ENCODE data around the gene ACSS1. TPM values are rescaled to one million over a fixed set of nuclear protein-coding genes. Genes with fewer than 3 reads are reported as not detected.
A peak's percentile ranks its signal among the peaks of the same experiment; 100 is the strongest.

Gene ACSS1
- polyA plus RNA-seq, 2 donors = 8.0 to 8.8 TPM

DNA sequence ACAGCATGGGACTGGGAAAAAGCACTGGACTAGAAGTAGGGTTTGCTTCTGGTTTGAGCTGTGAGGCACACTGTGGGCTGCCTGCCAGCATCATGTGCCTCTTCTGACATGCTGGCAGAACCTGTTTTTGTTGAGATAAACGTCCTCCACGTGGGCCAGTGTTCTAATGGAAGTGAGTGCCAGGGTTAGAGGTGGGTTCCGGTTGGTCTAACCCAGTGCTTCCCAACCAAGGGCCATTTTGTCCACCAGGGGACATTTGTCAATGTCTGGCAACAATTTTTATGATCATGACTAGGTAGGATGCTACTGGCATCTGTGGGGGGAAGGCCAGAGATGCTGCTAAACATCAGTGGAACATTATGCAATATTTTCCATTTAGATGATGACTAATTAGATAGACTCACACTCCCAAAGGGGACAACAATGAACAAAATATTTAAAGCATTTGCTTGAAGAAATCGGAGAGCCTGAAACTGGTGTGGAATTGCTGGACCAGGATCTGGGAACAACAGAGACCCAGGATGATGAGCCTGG lies 57.6 kb downstream of the ACSS1 start:
- Histone ChIP-seq H3K9me3 (ENCODE audit: control insufficient read depth in 2 of 2, insufficient read depth in 1 of 2, low read depth in 1 of 2, low read length in 1 of 2) (no peaks in the 10 kb centered on the region), H3K27ac (ENCODE audit: low read depth in 2 of 2, low read length in 1 of 2) (peak overlapping the region; percentile 45 to 60), H3K27me3 (ENCODE audit: control insufficient read depth in 1 of 2, insufficient read depth in 2 of 2, low read length in 2 of 2) (no peaks in the 10 kb centered on the region), H3K4me3 (ENCODE audit: low read depth in 1 of 2, low read length in 2 of 2) (no peak overlapping the region), H3K36me3 (ENCODE audit: control insufficient read depth in 2 of 2, insufficient read depth in 2 of 2, low read length in 1 of 2) (no peaks in the 10 kb centered on the region), H3K4me1 (ENCODE audit: control insufficient read depth in 2 of 2, insufficient read depth in 2 of 2, low read length in 1 of 2) (peaks cover 0 to 2% of the 10 kb centered on the region in 2 donors)
- WGBS, 2 donors = 18 to 26% methylated on average over 4 of the region's 4 CpGs

DNA sequence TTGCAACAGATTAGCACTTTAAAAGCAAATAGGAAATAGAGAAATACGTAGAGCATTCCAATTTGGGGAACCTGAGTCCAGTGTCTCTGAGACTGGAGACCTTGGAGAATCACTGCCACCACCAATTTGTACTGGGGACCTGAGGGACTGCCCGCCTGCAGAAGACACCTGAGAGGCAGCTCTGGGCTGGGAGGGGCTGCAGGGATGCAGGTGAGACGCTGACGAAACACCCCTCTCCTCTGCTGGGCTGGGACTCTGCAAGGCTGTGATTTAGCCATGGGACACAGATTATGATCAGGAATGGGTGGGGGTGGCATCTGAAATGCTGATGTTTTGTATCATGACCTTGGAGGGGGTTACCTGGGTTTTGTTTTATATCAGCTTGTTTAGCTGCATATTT lies 58.4 kb downstream of the ACSS1 start:
- Histone ChIP-seq H3K27ac (ENCODE audit: low read depth in 2 of 2, low read length in 1 of 2) (no peak overlapping the region), H3K4me1 (ENCODE audit: control insufficient read depth in 2 of 2, insufficient read depth in 2 of 2, low read length in 1 of 2) (peaks cover 2 to 4% of the 10 kb centered on the region in 2 donors), H3K27me3 (ENCODE audit: control insufficient read depth in 1 of 2, insufficient read depth in 2 of 2, low read length in 2 of 2) (no peaks in the 10 kb centered on the region), H3K4me3 (ENCODE audit: low read depth in 1 of 2, low read length in 2 of 2) (no peak overlapping the region), H3K9me3 (ENCODE audit: control insufficient read depth in 2 of 2, insufficient read depth in 1 of 2, low read depth in 1 of 2, low read length in 1 of 2) (no peaks in the 10 kb centered on the region), H3K36me3 (ENCODE audit: control insufficient read depth in 2 of 2, insufficient read depth in 2 of 2, low read length in 1 of 2) (no peaks in the 10 kb centered on the region)
- WGBS, 2 donors = 86 to 90% methylated on average over 4 of the region's 4 CpGs

DNA sequence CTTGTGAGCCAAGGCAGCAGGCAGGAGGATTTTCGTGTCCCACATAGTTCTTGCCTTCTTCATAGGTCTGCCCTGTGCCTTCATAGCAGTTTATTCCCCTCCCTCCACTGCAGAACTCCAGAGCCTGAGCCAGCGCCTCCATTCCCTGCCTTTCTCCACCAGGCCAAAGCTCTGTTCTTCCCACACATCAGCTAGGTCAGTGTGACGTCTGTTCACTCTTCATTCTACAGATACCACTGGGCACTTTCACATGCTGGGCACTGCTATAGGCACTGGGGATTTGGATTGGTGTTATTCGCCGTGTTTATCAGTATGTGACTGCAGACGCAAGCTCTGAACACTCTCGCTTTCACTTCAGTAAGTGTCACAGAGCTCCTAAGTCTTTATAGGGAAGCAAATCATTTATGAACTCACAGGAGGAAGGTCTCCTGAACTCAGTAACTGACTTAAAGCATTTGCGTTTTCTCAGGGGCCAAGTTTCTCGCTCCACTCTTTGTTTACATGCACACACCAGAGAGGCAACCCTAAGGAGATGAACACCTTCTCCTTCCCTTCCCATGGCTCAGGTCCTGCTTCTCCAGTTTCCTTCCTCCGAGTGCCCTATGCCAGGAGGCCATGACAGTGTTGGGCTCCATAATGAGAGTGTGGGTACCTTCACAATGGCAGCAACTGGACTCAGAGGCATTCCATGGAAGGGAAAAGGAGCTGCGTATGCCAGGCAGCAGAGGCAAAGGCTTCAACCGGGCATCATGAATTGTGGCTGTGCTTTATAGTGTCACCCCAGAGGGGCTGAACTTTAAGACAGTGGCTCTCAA lies 59.1 kb downstream of the ACSS1 start:
- peaks cover 2 to 4% of the 10 kb centered on the region in 2 donors for H3K4me1 ChIP-seq (ENCODE audit: control insufficient read depth in 2 of 2, insufficient read depth in 2 of 2, low read length in 1 of 2)
- no peaks in the 10 kb centered on the region for H3K27me3 ChIP-seq (ENCODE audit: control insufficient read depth in 1 of 2, insufficient read depth in 2 of 2, low read length in 2 of 2)
- no peak overlapping the region for H3K4me3 ChIP-seq (ENCODE audit: low read depth in 1 of 2, low read length in 2 of 2)
- peak overlapping the region in 1 of 2 donors; percentile 15 for H3K27ac ChIP-seq (ENCODE audit: low read depth in 2 of 2, low read length in 1 of 2)
- H3K9me3 ChIP-seq (ENCODE audit: control insufficient read depth in 2 of 2, insufficient read depth in 1 of 2, low read depth in 1 of 2, low read length in 1 of 2) = no peaks in the 10 kb centered on the region
- H3K36me3 ChIP-seq (ENCODE audit: control insufficient read depth in 2 of 2, insufficient read depth in 2 of 2, low read length in 1 of 2) = no peaks in the 10 kb centered on the region
- 77 to 82% methylated on average over 12 of the region's 12 CpGs for WGBS, 2 donors

DNA sequence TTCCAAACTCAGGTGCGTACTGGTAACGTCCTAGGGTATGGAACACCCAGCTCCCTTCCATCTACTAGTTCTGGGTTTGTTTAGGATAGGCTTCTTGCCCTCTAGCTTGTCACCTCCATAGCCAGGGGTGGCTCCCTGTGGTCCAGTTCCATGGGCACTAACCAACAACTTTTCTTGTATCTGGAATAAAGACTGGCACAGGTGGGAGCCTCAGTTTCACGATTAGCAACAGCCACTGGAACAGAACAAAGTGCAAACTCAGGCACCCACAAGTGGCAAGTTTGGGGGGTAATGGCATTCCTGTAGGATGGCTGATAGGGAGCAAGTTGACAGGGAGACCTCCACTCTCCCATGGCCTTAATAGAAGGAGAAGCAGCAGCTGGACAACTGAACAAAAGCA lies 59.8 kb downstream of the ACSS1 start:
- H3K4me1 ChIP-seq (ENCODE audit: control insufficient read depth in 2 of 2, insufficient read depth in 2 of 2, low read length in 1 of 2) = peaks cover 2 to 4% of the 10 kb centered on the region in 2 donors
- no peaks in the 10 kb centered on the region for H3K27me3 ChIP-seq (ENCODE audit: control insufficient read depth in 1 of 2, insufficient read depth in 2 of 2, low read length in 2 of 2)
- H3K36me3 ChIP-seq (ENCODE audit: control insufficient read depth in 2 of 2, insufficient read depth in 2 of 2, low read length in 1 of 2) = no peaks in the 10 kb centered on the region
- H3K27ac ChIP-seq (ENCODE audit: low read depth in 2 of 2, low read length in 1 of 2) = no peak overlapping the region
- WGBS, 2 donors = 54 to 63% methylated on average over 3 of the region's 3 CpGs
- no peak overlapping the region for H3K4me3 ChIP-seq (ENCODE audit: low read depth in 1 of 2, low read length in 2 of 2)
- H3K9me3 ChIP-seq (ENCODE audit: control insufficient read depth in 2 of 2, insufficient read depth in 1 of 2, low read depth in 1 of 2, low read length in 1 of 2) = no peaks in the 10 kb centered on the region

DNA sequence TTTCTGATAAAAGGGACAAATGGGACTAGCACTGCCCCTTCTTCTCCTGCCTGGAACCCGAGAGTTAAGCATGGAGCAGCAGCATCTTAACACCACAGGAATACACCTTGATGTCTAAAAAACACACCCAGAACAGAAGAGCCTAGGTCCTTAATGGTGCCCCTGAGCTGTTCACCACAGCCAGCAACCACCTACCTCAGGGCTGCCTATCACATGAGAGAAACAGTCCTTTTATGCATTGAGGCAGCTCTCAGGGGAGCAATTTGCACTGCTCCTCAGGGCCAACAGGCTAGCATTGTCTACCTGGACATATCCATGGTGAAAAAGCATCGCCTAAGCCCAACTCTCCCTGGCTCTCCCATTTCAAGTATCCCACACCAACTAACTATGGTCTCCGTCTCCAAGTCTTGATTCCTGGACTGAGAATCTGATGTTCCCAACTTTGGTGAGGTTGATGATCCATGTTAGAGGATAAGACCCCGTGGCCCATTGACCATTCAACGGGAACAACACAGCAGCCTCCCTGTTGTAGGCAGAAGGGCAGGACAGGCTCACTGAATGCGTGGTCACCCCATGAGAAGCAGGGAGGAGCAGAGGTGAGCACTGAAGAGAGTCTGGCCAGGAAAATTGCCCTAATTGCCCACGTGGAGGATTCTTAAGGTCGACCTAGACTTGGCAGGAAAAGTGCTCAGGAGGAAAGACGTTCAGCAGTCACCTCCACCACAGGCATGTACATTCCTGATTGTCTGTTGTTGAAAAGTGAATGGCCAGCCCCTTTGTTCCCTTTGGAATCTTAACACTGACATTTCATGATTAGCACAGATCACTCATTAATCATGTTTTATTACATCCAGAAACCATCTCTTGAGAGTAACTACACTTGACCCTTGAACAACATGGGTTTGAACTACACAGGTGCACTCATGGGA lies 61.2 kb downstream of the ACSS1 start:
- Histone ChIP-seq H3K27me3 (ENCODE audit: control insufficient read depth in 1 of 2, insufficient read depth in 2 of 2, low read length in 2 of 2) (no peaks in the 10 kb centered on the region), H3K4me3 (ENCODE audit: low read depth in 1 of 2, low read length in 2 of 2) (no peak overlapping the region), H3K27ac (ENCODE audit: low read depth in 2 of 2, low read length in 1 of 2) (no peak overlapping the region), H3K4me1 (ENCODE audit: control insufficient read depth in 2 of 2, insufficient read depth in 2 of 2, low read length in 1 of 2) (peaks cover 4 to 6% of the 10 kb centered on the region in 2 donors), H3K36me3 (ENCODE audit: control insufficient read depth in 2 of 2, insufficient read depth in 2 of 2, low read length in 1 of 2) (no peaks in the 10 kb centered on the region), H3K9me3 (ENCODE audit: control insufficient read depth in 2 of 2, insufficient read depth in 1 of 2, low read depth in 1 of 2, low read length in 1 of 2) (no peaks in the 10 kb centered on the region)
- 66 to 67% methylated on average over 9 of the region's 9 CpGs for WGBS, 2 donors

DNA sequence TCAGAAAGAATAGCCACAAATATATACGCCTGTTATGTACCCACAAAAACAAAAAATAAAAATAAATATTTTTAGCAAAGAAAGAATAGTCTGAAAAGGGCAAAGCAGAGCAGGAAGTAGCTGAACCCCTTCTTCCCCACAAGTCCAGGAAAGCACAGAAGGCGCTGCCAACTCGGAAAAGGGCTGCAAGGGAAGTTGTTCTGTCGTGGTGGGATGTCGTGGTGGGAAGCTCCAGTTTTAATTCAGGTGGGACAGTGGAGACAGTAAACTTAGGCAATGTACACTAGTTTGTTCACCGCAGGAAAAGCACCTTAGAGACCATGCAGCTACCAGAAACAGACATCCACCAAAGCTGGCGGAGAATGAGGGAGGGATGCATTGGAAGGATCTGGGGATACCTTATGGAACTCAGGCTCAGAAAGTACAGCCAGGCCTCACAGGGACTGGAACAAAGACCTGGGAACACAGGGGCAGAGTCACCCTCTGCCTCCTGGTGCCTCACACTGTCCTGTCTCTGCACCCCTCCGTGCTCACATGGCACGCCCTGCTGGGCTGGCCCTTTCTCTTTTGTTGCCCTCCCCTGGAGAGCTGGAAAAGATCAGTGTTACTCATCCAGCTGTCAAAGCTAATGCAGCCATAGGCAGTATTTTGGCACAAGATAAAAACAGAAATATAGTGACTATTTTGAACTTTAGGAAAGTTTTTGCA lies 62.0 kb downstream of the ACSS1 start:
- Histone ChIP-seq H3K27ac (ENCODE audit: low read depth in 2 of 2, low read length in 1 of 2) (no peak overlapping the region), H3K4me1 (ENCODE audit: control insufficient read depth in 2 of 2, insufficient read depth in 2 of 2, low read length in 1 of 2) (peaks cover 4 to 6% of the 10 kb centered on the region in 2 donors)

DNA sequence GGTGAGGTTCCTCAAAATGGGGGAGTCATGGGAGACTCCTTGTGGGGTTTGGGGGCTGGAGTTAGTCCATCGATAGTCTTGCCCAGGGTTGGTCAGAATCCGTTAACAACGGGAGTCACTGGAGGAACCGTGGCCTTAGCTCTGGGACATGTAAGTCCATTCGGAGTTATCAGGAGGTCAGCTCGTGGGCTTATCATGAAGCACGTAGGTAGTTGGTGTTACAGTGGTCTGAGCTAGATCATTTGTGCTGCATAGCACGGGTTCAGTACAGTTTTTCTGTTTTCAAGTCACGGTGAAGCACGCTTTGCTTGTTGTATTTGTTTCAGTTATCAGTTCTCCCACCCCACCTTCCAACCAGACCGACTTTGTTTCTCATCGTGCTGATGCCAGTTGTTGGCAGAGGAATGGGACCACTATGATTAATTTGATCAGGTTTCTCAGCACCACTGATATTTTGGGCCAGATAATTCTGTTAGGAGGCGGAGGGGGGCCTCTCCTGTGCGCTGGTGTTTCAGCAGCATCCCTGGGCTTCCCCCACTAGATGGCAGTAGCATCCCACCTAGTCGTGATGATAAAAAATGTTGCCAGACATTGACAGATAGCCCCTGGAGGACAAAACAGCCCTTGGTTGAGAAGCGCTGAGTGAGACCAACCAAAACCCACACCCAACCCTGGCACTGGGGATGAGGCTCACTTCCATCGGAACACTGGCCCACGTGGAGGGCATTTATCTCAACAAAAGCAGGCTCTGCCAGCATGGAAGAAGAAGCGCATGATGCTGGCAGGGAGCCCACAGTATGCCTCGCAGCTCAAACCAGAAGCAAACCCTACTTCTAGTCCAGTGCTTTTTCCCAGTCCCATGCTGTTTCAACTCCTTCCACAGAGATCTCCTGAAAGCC lies 63.2 kb downstream of the ACSS1 start:
- WGBS, 2 donors = 34 to 38% methylated on average over 20 of the region's 20 CpGs
- Histone ChIP-seq H3K4me3 (ENCODE audit: low read depth in 1 of 2, low read length in 2 of 2) (no peak overlapping the region), H3K4me1 (ENCODE audit: control insufficient read depth in 2 of 2, insufficient read depth in 2 of 2, low read length in 1 of 2) (peaks cover 3 to 4% of the 10 kb centered on the region in 2 donors), H3K27me3 (ENCODE audit: control insufficient read depth in 1 of 2, insufficient read depth in 2 of 2, low read length in 2 of 2) (no peaks in the 10 kb centered on the region), H3K36me3 (ENCODE audit: control insufficient read depth in 2 of 2, insufficient read depth in 2 of 2, low read length in 1 of 2) (no peaks in the 10 kb centered on the region), H3K27ac (ENCODE audit: low read depth in 2 of 2, low read length in 1 of 2) (no peak overlapping the region), H3K9me3 (ENCODE audit: control insufficient read depth in 2 of 2, insufficient read depth in 1 of 2, low read depth in 1 of 2, low read length in 1 of 2) (no peaks in the 10 kb centered on the region)

More for the DNA sequence above, 62.0 kb downstream of the ACSS1 start:
- 69 to 70% methylated on average over 9 of the region's 9 CpGs for WGBS, 2 donors
- Histone ChIP-seq H3K9me3 (ENCODE audit: control insufficient read depth in 2 of 2, insufficient read depth in 1 of 2, low read depth in 1 of 2, low read length in 1 of 2) (no peaks in the 10 kb centered on the region), H3K27me3 (ENCODE audit: control insufficient read depth in 1 of 2, insufficient read depth in 2 of 2, low read length in 2 of 2) (no peaks in the 10 kb centered on the region), H3K4me3 (ENCODE audit: low read depth in 1 of 2, low read length in 2 of 2) (no peak overlapping the region), H3K36me3 (ENCODE audit: control insufficient read depth in 2 of 2, insufficient read depth in 2 of 2, low read length in 1 of 2) (no peaks in the 10 kb centered on the region)

DNA sequence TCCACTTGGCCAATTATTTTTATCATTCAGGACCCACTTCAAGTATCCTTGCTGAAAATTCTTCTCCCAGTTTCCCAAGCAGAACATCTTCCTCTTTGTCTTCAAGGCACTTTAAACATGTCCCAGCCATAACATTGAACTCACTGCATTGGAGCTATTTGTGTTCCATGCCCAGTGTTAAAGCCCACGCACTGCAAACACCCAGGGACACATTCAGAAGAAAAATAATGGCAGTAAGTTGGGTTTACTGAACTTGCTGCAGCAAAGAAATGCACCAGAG lies 63.8 kb downstream of the ACSS1 start:
- Histone ChIP-seq H3K4me3 (ENCODE audit: low read depth in 1 of 2, low read length in 2 of 2) (no peak overlapping the region), H3K36me3 (ENCODE audit: control insufficient read depth in 2 of 2, insufficient read depth in 2 of 2, low read length in 1 of 2) (no peaks in the 10 kb centered on the region), H3K27ac (ENCODE audit: low read depth in 2 of 2, low read length in 1 of 2) (no peak overlapping the region), H3K9me3 (ENCODE audit: control insufficient read depth in 2 of 2, insufficient read depth in 1 of 2, low read depth in 1 of 2, low read length in 1 of 2) (no peaks in the 10 kb centered on the region), H3K4me1 (ENCODE audit: control insufficient read depth in 2 of 2, insufficient read depth in 2 of 2, low read length in 1 of 2) (peaks cover 3 to 4% of the 10 kb centered on the region in 2 donors), H3K27me3 (ENCODE audit: control insufficient read depth in 1 of 2, insufficient read depth in 2 of 2, low read length in 2 of 2) (no peaks in the 10 kb centered on the region)
- WGBS, 2 donors = 76 to 84% methylated on average over 1 of the region's 1 CpG

Data from esophagus (tissue), 2 donors.